Fibroblast of the aortic adventitia (primary cell): ENCODE results near the gene APOL4. TPM values are rescaled to one million over a fixed set of nuclear protein-coding genes. Genes with fewer than 3 reads are reported as not detected.
"Not testable (repeated sequence)": the region's sequence is repeated elsewhere in the genome, so short reads cannot be mapped to it uniquely, and the experiment has no call there.

Experiments
- DNase-seq: peaks from one replicate; pipeline ENCODE4 v3.0.0-alpha.2; 2010; ENCODE audit warnings: low read depth
- H3K4me3 ChIP-seq: 2 replicates; pipeline ENCODE4 v1.5.1; 2011; ENCODE audit warnings: low read depth, mild to moderate bottlenecking, control low read depth, low read length, moderate library complexity
- CTCF ChIP-seq: IDR thresholded peaks from 2 replicates; pipeline ENCODE4 v1.5.1; 2011; ENCODE audit warnings: mild to moderate bottlenecking, low read length, control low read depth, inconsistent platforms; ENCODE audit not compliant: insufficient read depth
- total RNA-seq: library from RNA; depleted of rRNA; stranded (reverse); fragments of >200 nt; gene quantifications from 2 replicates; pipeline ENCODE4 v1.2.3, GENCODE V29; 2012; ENCODE audit warnings: low replicate concordance

Gene APOL4
- total RNA-seq, 1 donor, result 2.0 TPM

GRCh38 chr22:36232715-36233401 is 31.2 kb upstream of the APOL4 start:
- H3K4me3 ChIP-seq, result no peak overlapping the region
- DNase-seq, result no peak
- no peak for TF ChIP-seq CTCF

GRCh38 chr22:36231051-36231450 is 29.4 kb upstream of the APOL4 start:
- not testable (repeated sequence) for H3K4me3 ChIP-seq, DNase-seq

- not testable (repeated sequence) for DNase-seq, H3K4me3 ChIP-seq
Measured at GRCh38 chr22:36229649-36230048, 28.0 kb upstream of the APOL4 start.

GRCh38 chr22:36228944-36229343 is 27.3 kb upstream of the APOL4 start:
- DNase-seq, result no peak
- TF ChIP-seq CTCF, result no peak
- no peak overlapping the region for H3K4me3 ChIP-seq

- not testable (repeated sequence) for H3K4me3 ChIP-seq, DNase-seq
Measured at GRCh38 chr22:36228369-36228768, 26.8 kb upstream of the APOL4 start.

GRCh38 chr22:36227806-36228205 is 26.2 kb upstream of the APOL4 start:
- DNase-seq, result no peak
- TF ChIP-seq CTCF, result no peak
- H3K4me3 ChIP-seq, result no peak overlapping the region

- TF ChIP-seq CTCF, result no peak
- H3K4me3 ChIP-seq, result no peak overlapping the region
- DNase-seq, result no peak
Measured at GRCh38 chr22:36227396-36227795, 25.8 kb upstream of the APOL4 start.

GRCh38 chr22:36226189-36226588 is 24.6 kb upstream of the APOL4 start:
- DNase-seq, result no peak
- no peak for TF ChIP-seq CTCF
- H3K4me3 ChIP-seq, result no peak overlapping the region
